ENCODE data around the gene BSND. TPM values are rescaled to one million over a fixed set of nuclear protein-coding genes. Genes with fewer than 3 reads are reported as not detected.
A peak's percentile ranks its signal among the peaks of the same experiment; 100 is the strongest.

The BSND gene
- total RNA-seq, 2 donors from 2014 or later: not detected

GRCh38 chr1:55033265-55033614, 34.5 kb downstream of the BSND start:
- no peak overlapping the region for H3K4me3 ChIP-seq
- no peaks in the 10 kb centered on the region for H3K9me3 ChIP-seq
- peaks cover 6% of the 10 kb centered on the region for H3K27me3 ChIP-seq
- H3K36me3 ChIP-seq: no peaks in the 10 kb centered on the region
- no peak for TF ChIP-seq CTCF (IDR thresholded peaks at IDR 0.05)
- H3K9ac ChIP-seq (ENCODE audit: low read depth in 2 of 2, low read length in 2 of 2): no peak overlapping the region
- no peak overlapping the region for H3K27ac ChIP-seq
- intact Hi-C loops (cut with DNase I): no loop called here
- DNase-seq: no peak
- no peaks in the 10 kb centered on the region for H3K4me1 ChIP-seq

DNA sequence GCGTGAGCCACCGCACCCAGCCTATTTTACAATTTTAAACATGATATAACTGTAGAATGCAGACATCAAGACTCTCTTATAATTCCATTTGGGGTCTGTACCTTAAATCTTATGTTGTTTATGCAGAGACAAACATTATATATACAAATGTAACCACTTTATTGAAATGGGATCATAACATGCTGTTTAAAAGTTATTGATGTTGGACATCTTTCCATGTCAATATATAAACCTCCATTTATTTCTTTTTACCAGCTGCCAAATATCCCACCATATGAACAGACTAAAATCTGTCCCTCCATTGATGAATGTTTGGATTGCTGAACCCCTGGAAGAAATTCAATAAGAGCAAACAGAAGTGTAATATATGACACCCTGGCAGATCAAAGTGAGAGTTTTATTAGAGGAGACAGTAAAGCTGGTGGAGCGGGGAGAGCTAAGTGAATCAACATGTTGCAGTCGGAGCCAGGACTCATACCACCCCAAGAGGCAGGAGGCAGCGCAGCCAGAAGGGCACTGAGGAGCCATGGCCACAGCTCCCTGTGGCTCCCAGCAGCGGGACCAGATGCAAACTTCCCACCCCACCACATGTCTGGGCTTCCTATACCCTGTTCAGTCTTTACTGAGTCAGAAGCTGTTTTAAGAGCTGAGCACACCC, 35.9 kb downstream of the BSND start:
- Histone ChIP-seq H3K9me3 (no peaks in the 10 kb centered on the region), H3K27ac (no peak overlapping the region), H3K4me3 (no peak overlapping the region), H3K9ac (ENCODE audit: low read depth in 2 of 2, low read length in 2 of 2) (no peak overlapping the region), H3K4me1 (no peaks in the 10 kb centered on the region), H3K27me3 (peaks cover 7% of the 10 kb centered on the region), H3K36me3 (no peaks in the 10 kb centered on the region)
- intact Hi-C loops (cut with DNase I): no loop called here
- TF ChIP-seq CTCF (IDR thresholded peaks at IDR 0.05): no peak
- no peak for DNase-seq

- no peaks in the 10 kb centered on the region for H3K36me3 ChIP-seq
- intact Hi-C loops (cut with DNase I): no loop called here
- TF ChIP-seq CTCF (IDR thresholded peaks at IDR 0.05): peak; percentile 25
- no peaks in the 10 kb centered on the region for H3K4me1 ChIP-seq
- no peaks in the 10 kb centered on the region for H3K9me3 ChIP-seq
- no peak overlapping the region for H3K4me3 ChIP-seq
- H3K27ac ChIP-seq: no peak overlapping the region
- DNase-seq: no peak
- peaks cover 9% of the 10 kb centered on the region for H3K27me3 ChIP-seq
- H3K9ac ChIP-seq (ENCODE audit: low read depth in 2 of 2, low read length in 2 of 2): no peak overlapping the region
Measured at GRCh38 chr1:55035904-55036303, 37.2 kb downstream of the BSND start.

DNA sequence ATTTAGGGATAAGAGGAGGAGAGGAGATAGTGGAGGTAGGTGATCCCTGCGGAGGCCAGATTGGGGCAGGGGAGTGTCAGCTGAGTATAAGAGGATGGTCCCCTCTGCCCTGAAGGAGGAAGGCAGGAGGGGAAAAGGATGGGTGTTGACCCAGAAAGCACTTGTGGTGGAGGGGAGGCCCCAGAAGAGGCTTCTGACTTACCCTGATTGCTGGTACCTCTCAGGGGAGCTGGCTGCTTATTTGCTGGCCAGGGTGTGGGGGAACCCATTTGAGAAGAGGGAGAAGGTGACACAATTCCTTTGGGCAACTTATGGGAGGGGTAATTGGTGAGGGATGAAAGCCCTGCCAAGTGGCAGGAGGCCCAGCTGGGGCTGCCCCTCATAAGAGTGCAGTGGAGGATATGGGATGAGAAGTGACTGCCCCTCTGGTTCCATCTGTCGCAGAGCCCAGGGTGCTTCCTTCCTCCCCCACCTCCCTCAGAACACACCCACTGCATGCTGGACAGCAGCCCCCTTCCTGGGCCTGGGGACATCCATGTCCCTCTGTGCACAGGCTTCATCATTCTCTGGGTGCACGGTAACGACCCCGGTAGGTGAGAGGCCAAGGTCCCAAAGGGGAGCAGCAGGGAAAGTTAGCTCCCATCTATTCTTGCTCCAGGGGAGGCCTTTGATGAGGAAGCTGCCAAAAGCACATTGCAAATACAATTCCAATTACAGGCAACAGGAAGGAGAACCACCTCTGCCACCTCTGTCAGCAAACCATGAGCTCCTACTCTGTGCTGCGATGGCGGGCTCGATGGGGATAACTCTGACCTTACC, 39.2 kb downstream of the BSND start:
- intact Hi-C loops (cut with DNase I): no loop called here
- Histone ChIP-seq H3K36me3 (no peaks in the 10 kb centered on the region), H3K4me1 (no peaks in the 10 kb centered on the region), H3K27ac (no peak overlapping the region), H3K9ac (ENCODE audit: low read depth in 2 of 2, low read length in 2 of 2) (no peak overlapping the region), H3K27me3 (peaks cover 9% of the 10 kb centered on the region), H3K4me3 (no peak overlapping the region), H3K9me3 (no peaks in the 10 kb centered on the region)
- no peak for DNase-seq
- TF ChIP-seq CTCF (IDR thresholded peaks at IDR 0.05): no peak

DNA sequence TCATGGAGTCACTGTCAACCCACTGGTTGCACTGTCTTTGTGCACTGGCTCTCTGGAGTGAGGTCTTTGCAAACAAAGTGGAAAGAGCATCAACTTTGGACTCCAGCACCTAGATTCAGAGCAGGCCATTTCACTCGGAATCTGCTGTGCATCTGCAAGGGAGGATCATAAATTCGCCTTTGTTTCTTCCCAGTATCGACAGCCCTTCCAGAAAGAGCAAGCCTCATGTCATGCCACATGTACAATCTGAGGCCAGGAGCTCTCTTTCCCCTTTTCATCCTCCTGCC, 39.8 kb downstream of the BSND start:
- intact Hi-C loops (cut with DNase I): no loop called here
- no peak for TF ChIP-seq CTCF (IDR thresholded peaks at IDR 0.05)
- H3K9me3 ChIP-seq: no peaks in the 10 kb centered on the region
- H3K27me3 ChIP-seq: peaks cover 9% of the 10 kb centered on the region
- no peak overlapping the region for H3K4me3 ChIP-seq
- H3K4me1 ChIP-seq: no peaks in the 10 kb centered on the region
- no peak overlapping the region for H3K9ac ChIP-seq (ENCODE audit: low read depth in 2 of 2, low read length in 2 of 2)
- H3K27ac ChIP-seq: no peak overlapping the region
- no peak for DNase-seq
- H3K36me3 ChIP-seq: no peaks in the 10 kb centered on the region

All from colonic mucosa (tissue), 4 donors.